Fibroblast of lung (primary cell): ENCODE results near the gene PRELID2. TPM values are rescaled to one million over a fixed set of nuclear protein-coding genes. Genes with fewer than 3 reads are reported as not detected.

Source experiments
- DNase-seq, 2 donors: peaks; one replicate each; pipeline versions ENCODE4 v3.0.0 to v3.0.0-alpha.2; 2010; ENCODE audit warnings: low read depth in 2 of 2
- H2AFZ ChIP-seq: 2 replicates; pipeline ENCODE4 v1.5.1; 2012; ENCODE audit warnings: low read length, control low read depth, inconsistent platforms
- H3K27ac ChIP-seq: 2 replicates; pipeline ENCODE4 v1.5.1; 2011; ENCODE audit warnings: low read length, control low read depth; ENCODE audit not compliant: insufficient read depth
- H3K27me3 ChIP-seq: 2 replicates; pipeline ENCODE4 v1.5.1; 2011; ENCODE audit warnings: mild to moderate bottlenecking, low read length; ENCODE audit not compliant: control insufficient read depth, insufficient read depth
- H3K36me3 ChIP-seq: 2 replicates; pipeline ENCODE4 v1.5.1; 2011; ENCODE audit warnings: low read length; ENCODE audit not compliant: control insufficient read depth, insufficient read depth
- H3K4me1 ChIP-seq: 2 replicates; pipeline ENCODE4 v1.5.1; 2011; ENCODE audit warnings: low read length; ENCODE audit not compliant: control insufficient read depth, insufficient read depth; ENCODE audit errors: extremely low read depth
- H3K4me2 ChIP-seq: 2 replicates; pipeline ENCODE4 v1.5.1; 2011; ENCODE audit warnings: low read length, control low read depth; ENCODE audit not compliant: insufficient read depth; ENCODE audit errors: extremely low read depth
- H3K4me3 ChIP-seq, 4 experiments: fragments of 200-600 bp in 1 of 4; sonication (generic) in 1 of 4; replicated peaks in 1 of 4; 2 replicates each; pipeline ENCODE4 v1.5.1; 2011 to 2016; ENCODE audit warnings: low read length in 4 of 4, low read depth in 3 of 4, mild to moderate bottlenecking in 3 of 4, control low read depth in 2 of 4, inconsistent platforms in 1 of 4, mixed read lengths in 1 of 4; ENCODE audit not compliant: insufficient read depth in 1 of 4; ENCODE audit errors: control extremely low read depth in 1 of 4
- H3K79me2 ChIP-seq: 2 replicates; pipeline ENCODE4 v1.5.1; 2012; ENCODE audit warnings: mild to moderate bottlenecking, low read length, inconsistent platforms; ENCODE audit not compliant: control insufficient read depth, insufficient read depth
- H3K9ac ChIP-seq: 2 replicates; pipeline ENCODE4 v1.5.1; 2011; ENCODE audit warnings: mild to moderate bottlenecking, low read length, control low read depth; ENCODE audit not compliant: insufficient read depth
- H3K9me3 ChIP-seq: 2 replicates; pipeline ENCODE4 v1.5.1; 2012; ENCODE audit warnings: low read depth, low read length; ENCODE audit not compliant: control insufficient read depth, insufficient read depth
- H4K20me1 ChIP-seq: 2 replicates; pipeline ENCODE4 v1.5.1; 2011; ENCODE audit warnings: low read length; ENCODE audit not compliant: control insufficient read depth, insufficient read depth; ENCODE audit errors: extremely low read depth
- EZH2 ChIP-seq: IDR thresholded peaks from 2 replicates; pipeline ENCODE4 v1.5.1; 2012; ENCODE audit warnings: low read length, control low read depth, mild to moderate bottlenecking; ENCODE audit errors: missing control alignments
- polyA plus RNA-seq, 2 donors: library from polyadenylated mRNA; depleted of rRNA in 1 of 2; stranded (reverse) in 1 of 2; unstranded in 1 of 2; fragments of >200 nt; gene quantifications; 2 replicates each; pipeline ENCODE4 v1.2.1, GENCODE V29; 2011 to 2012; ENCODE audit warnings: missing spikeins in 1 of 2
- total RNA-seq: library from RNA; depleted of rRNA; stranded (reverse); fragments of >200 nt; gene quantifications from 2 replicates; pipeline ENCODE4 v1.2.1, GENCODE V29; 2014
- TF ChIP-seq, protein P1 (sequence below), 2 donors: IDR thresholded peaks in 1 of 2; conservative IDR thresholded peaks in 1 of 2; 1 replicate in 1 of 2; 2 replicates in 1 of 2; pipeline ENCODE4 v1.5.1; 2011 to 2012; ENCODE audit warnings: low read length in 2 of 2, control low read depth in 1 of 2, inconsistent platforms in 1 of 2, low read depth in 1 of 2, mild to moderate bottlenecking in 1 of 2

PRELID2 gene
- total and polyA plus RNA-seq, 2 donors (not counting 1 experiment from before 2014, with no cell fraction given) = 6.1 to 27.9 TPM

- H3K27ac ChIP-seq = no peak overlapping the region
- H3K4me1 ChIP-seq = peaks cover under 1% of the 10 kb centered on the region
- H3K79me2 ChIP-seq = no peaks in the 10 kb centered on the region
- DNase-seq = peak; percentile 59 to 67
- no peak for TF ChIP-seq EZH2
- TF ChIP-seq, protein P1, sequence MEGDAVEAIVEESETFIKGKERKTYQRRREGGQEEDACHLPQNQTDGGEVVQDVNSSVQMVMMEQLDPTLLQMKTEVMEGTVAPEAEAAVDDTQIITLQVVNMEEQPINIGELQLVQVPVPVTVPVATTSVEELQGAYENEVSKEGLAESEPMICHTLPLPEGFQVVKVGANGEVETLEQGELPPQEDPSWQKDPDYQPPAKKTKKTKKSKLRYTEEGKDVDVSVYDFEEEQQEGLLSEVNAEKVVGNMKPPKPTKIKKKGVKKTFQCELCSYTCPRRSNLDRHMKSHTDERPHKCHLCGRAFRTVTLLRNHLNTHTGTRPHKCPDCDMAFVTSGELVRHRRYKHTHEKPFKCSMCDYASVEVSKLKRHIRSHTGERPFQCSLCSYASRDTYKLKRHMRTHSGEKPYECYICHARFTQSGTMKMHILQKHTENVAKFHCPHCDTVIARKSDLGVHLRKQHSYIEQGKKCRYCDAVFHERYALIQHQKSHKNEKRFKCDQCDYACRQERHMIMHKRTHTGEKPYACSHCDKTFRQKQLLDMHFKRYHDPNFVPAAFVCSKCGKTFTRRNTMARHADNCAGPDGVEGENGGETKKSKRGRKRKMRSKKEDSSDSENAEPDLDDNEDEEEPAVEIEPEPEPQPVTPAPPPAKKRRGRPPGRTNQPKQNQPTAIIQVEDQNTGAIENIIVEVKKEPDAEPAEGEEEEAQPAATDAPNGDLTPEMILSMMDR (conservative IDR thresholded peaks at IDR 0.05 in 1 of 2, IDR thresholded peaks at IDR 0.05 in 1 of 2; ENCODE audit: low read depth in 1 of 2, low read length in 2 of 2) = no peak
- no peaks in the 10 kb centered on the region for H4K20me1 ChIP-seq
- H2AFZ ChIP-seq = no peak overlapping the region
- H3K4me2 ChIP-seq = no peak overlapping the region
- H3K27me3 ChIP-seq = no peaks in the 10 kb centered on the region
- H3K9ac ChIP-seq = no peak overlapping the region
- H3K4me3 ChIP-seq = no peak overlapping the region
- no peaks in the 10 kb centered on the region for H3K9me3 ChIP-seq
- H3K36me3 ChIP-seq = no peaks in the 10 kb centered on the region
These were observed 4.5 kb downstream of the PRELID2 start for GRCh38 chr5:145830594-145830993.

DNA sequence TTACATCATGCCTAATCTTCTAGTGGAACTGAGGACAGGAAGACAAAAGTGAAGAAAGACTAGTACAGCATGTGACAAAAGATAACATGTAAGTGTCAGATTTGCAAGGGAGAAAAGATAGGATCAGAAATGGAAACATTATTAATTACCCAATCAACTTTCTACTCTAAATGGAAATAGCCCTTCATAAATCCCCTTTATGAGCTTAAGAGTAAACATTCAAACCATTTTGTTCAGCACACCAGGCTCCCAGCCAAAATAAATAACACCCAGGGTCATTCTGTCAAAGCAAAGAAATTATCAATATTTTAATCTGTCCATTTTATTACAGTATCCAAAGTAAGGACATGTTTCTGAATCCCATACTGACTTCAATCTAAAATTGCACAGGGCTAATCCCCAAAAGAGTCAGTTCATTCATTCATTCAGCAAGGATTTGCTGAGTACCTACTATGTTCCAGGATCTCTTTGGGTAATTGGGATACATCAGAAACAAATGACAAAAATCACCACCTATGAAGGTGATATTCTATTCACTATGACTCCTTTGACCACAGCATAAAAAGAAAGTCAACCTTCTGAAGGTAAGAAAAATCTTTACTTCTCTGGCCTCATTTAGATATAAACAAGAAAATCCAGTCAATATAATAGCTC lies 5.3 kb downstream of the PRELID2 start:
- H3K4me2 ChIP-seq = no peak overlapping the region
- H3K4me1 ChIP-seq = no peaks in the 10 kb centered on the region
- no peak overlapping the region for H3K9ac ChIP-seq
- no peaks in the 10 kb centered on the region for H3K27me3 ChIP-seq
- no peaks in the 10 kb centered on the region for H3K9me3 ChIP-seq
- TF ChIP-seq, protein P1 (conservative IDR thresholded peaks at IDR 0.05 in 1 of 2, IDR thresholded peaks at IDR 0.05 in 1 of 2; ENCODE audit: low read depth in 1 of 2, low read length in 2 of 2) = no peak
- no peak for TF ChIP-seq EZH2
- H2AFZ ChIP-seq = no peak overlapping the region
- no peaks in the 10 kb centered on the region for H4K20me1 ChIP-seq
- H3K27ac ChIP-seq = no peak overlapping the region
- DNase-seq = peak in 1 of 2 donors; percentile 10
- no peak overlapping the region for H3K4me3 ChIP-seq
- H3K79me2 ChIP-seq = no peaks in the 10 kb centered on the region
- no peaks in the 10 kb centered on the region for H3K36me3 ChIP-seq

GRCh38 chr5:145826895-145827674 lies 8.1 kb downstream of the PRELID2 start:
- Histone ChIP-seq H2AFZ (no peak overlapping the region), H3K4me2 (no peak overlapping the region), H3K4me3 (no peak overlapping the region), H4K20me1 (no peaks in the 10 kb centered on the region), H3K79me2 (no peaks in the 10 kb centered on the region), H3K27me3 (no peaks in the 10 kb centered on the region), H3K36me3 (no peaks in the 10 kb centered on the region), H3K9me3 (no peaks in the 10 kb centered on the region), H3K4me1 (no peaks in the 10 kb centered on the region), H3K27ac (no peak overlapping the region), H3K9ac (no peak overlapping the region)
- DNase-seq = no peak
- TF ChIP-seq EZH2 = no peak
- TF ChIP-seq, protein P1 (conservative IDR thresholded peaks at IDR 0.05 in 1 of 2, IDR thresholded peaks at IDR 0.05 in 1 of 2; ENCODE audit: low read depth in 1 of 2, low read length in 2 of 2) = no peak
